ENCODE measurements around the gene AFF3.

AFF3 gene

GRCh38 chr2:99550368-99550767 lies 592.0 kb downstream of the AFF3 start:
- Histone ChIP-seq H3K4me2 (ENCODE audit: low read length) (no peak overlapping the region), H3K27me3 (ENCODE audit: control insufficient read depth, low read length) (no peaks in the 10 kb centered on the region), H4K20me1 (ENCODE audit: control insufficient read depth, insufficient read depth, low read depth, low read length) (no peaks in the 10 kb centered on the region), H3F3A (ENCODE audit: control insufficient read depth, insufficient read depth) (no peaks in the 10 kb centered on the region), H3K4me1 (ENCODE audit: control insufficient read depth, low read length) (no peaks in the 10 kb centered on the region), H3K4me3 (ENCODE audit: low read length) (no peak overlapping the region), H3K79me2 (ENCODE audit: control insufficient read depth, low read length) (no peaks in the 10 kb centered on the region), H3K27ac (ENCODE audit: low read depth, low read length) (no peak overlapping the region), H3K36me3 (ENCODE audit: control insufficient read depth, low read length) (peaks cover 14% of the 10 kb centered on the region), H3K9me3 (ENCODE audit: control insufficient read depth, insufficient read depth, low read length) (no peaks in the 10 kb centered on the region), H3K9me2 (replicated peaks; ENCODE audit: control insufficient read depth, low read length) (no peaks in the 10 kb centered on the region)
- no peak for TF ChIP-seq EZH2phosphoT487 (IDR thresholded peaks at IDR 0.05; ENCODE audit: borderline replicate concordance, low read length)

GRCh38 chr2:99545604-99546003 lies 596.8 kb downstream of the AFF3 start:
- no peaks in the 10 kb centered on the region for H3F3A ChIP-seq (ENCODE audit: control insufficient read depth, insufficient read depth)
- H3K36me3 ChIP-seq (ENCODE audit: control insufficient read depth, low read length) = peaks cover 3% of the 10 kb centered on the region; the same call in 1 of the 2 replicates
- TF ChIP-seq EZH2phosphoT487 (IDR thresholded peaks at IDR 0.05; ENCODE audit: borderline replicate concordance, low read length) (no peak), CTCF (IDR thresholded peaks at IDR 0.05; ENCODE audit: low read depth, low read length, poor library complexity, severe bottlenecking) (no peak)
- no peaks in the 10 kb centered on the region for H3K9me2 ChIP-seq (replicated peaks; ENCODE audit: control insufficient read depth, low read length)
- no peaks in the 10 kb centered on the region for H3K79me2 ChIP-seq (ENCODE audit: control insufficient read depth, low read length)
- H3K27ac ChIP-seq (ENCODE audit: low read depth, low read length) = no peak overlapping the region
- H4K20me1 ChIP-seq (ENCODE audit: control insufficient read depth, insufficient read depth, low read depth, low read length) = no peaks in the 10 kb centered on the region
- H3K9me3 ChIP-seq (ENCODE audit: control insufficient read depth, insufficient read depth, low read length) = no peaks in the 10 kb centered on the region
- H3K27me3 ChIP-seq (ENCODE audit: control insufficient read depth, low read length) = no peaks in the 10 kb centered on the region
- H3K4me1 ChIP-seq (ENCODE audit: control insufficient read depth, low read length) = no peaks in the 10 kb centered on the region
- no peak overlapping the region for H3K4me3 ChIP-seq (ENCODE audit: low read length)
- no peak overlapping the region for H3K4me2 ChIP-seq (ENCODE audit: low read length)

DNA sequence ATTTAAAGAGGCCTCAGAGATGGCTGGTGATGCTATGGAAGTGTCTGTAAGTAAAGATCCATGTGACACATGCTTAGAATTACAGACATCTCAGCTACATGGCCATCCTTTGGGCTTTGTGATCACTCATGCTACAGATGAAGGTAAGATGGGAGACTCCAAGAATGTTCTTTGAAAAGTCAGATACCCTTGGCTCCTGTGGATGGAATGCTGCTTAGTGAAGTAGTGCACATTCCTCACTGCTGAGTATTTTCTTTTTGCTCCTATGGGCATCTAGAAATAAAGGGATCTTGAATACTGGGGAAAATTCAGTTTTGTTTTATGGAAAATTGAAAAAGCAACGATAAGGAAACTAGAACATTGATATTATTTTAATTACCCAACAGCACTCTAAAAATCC lies 597.3 kb downstream of the AFF3 start:
- Histone ChIP-seq H3K27me3 (ENCODE audit: control insufficient read depth, low read length) (no peaks in the 10 kb centered on the region), H3K79me2 (ENCODE audit: control insufficient read depth, low read length) (no peaks in the 10 kb centered on the region), H3K27ac (ENCODE audit: low read depth, low read length) (no peak overlapping the region), H4K20me1 (ENCODE audit: control insufficient read depth, insufficient read depth, low read depth, low read length) (no peaks in the 10 kb centered on the region), H3K36me3 (ENCODE audit: control insufficient read depth, low read length) (no peaks in the 10 kb centered on the region), H3K4me2 (ENCODE audit: low read length) (no peak overlapping the region), H3K4me1 (ENCODE audit: control insufficient read depth, low read length) (no peaks in the 10 kb centered on the region), H3K9me2 (replicated peaks; ENCODE audit: control insufficient read depth, low read length) (no peaks in the 10 kb centered on the region), H3K4me3 (ENCODE audit: low read length) (no peak overlapping the region), H3F3A (ENCODE audit: control insufficient read depth, insufficient read depth) (no peaks in the 10 kb centered on the region), H3K9me3 (ENCODE audit: control insufficient read depth, insufficient read depth, low read length) (no peaks in the 10 kb centered on the region)
- TF ChIP-seq CTCF (IDR thresholded peaks at IDR 0.05; ENCODE audit: low read depth, low read length, poor library complexity, severe bottlenecking) (no peak), EZH2phosphoT487 (IDR thresholded peaks at IDR 0.05; ENCODE audit: borderline replicate concordance, low read length) (no peak)

DNA sequence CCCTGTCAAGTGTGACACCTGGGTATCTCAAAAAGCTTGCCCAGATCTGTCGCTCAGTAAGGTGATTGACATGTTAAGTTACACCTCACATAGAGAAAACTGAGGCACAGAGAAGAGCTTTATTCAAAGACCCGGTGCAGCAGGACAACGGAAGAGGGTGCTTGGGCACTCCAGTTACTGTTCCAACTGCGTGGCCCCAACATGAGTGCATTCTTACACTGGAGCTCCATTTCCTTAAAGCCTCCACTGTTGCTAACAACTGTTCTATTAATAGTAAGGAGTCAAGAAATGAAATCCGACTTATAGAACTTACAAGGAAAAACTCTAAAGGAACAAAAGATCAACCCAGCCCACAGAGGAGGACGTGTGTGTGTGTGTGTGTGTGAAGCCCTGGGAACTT lies 597.8 kb downstream of the AFF3 start:
- Histone ChIP-seq H3K79me2 (ENCODE audit: control insufficient read depth, low read length) (no peaks in the 10 kb centered on the region), H3K36me3 (ENCODE audit: control insufficient read depth, low read length) (no peaks in the 10 kb centered on the region), H3K9me2 (replicated peaks; ENCODE audit: control insufficient read depth, low read length) (no peaks in the 10 kb centered on the region), H3K4me3 (ENCODE audit: low read length) (no peak overlapping the region), H4K20me1 (ENCODE audit: control insufficient read depth, insufficient read depth, low read depth, low read length) (no peaks in the 10 kb centered on the region), H3K4me1 (ENCODE audit: control insufficient read depth, low read length) (no peaks in the 10 kb centered on the region), H3K9me3 (ENCODE audit: control insufficient read depth, insufficient read depth, low read length) (no peaks in the 10 kb centered on the region), H3F3A (ENCODE audit: control insufficient read depth, insufficient read depth) (no peaks in the 10 kb centered on the region), H3K27me3 (ENCODE audit: control insufficient read depth, low read length) (no peaks in the 10 kb centered on the region), H3K4me2 (ENCODE audit: low read length) (no peak overlapping the region), H3K27ac (ENCODE audit: low read depth, low read length) (no peak overlapping the region)
- TF ChIP-seq CTCF (IDR thresholded peaks at IDR 0.05; ENCODE audit: low read depth, low read length, poor library complexity, severe bottlenecking) (no peak), EZH2phosphoT487 (IDR thresholded peaks at IDR 0.05; ENCODE audit: borderline replicate concordance, low read length) (no peak)
